Stimulated activated CD8-positive, alpha-beta memory T cell treated with anti-CD3 and anti-CD28 coated beads, Interleukin-15, amount 100 ng/mL, for 1 hour (primary cell): ENCODE measurements around the gene SLC30A1.

ENCODE experiments used
- DNase-seq: peaks from one replicate; pipeline ENCODE4 v3.0.0-alpha.2; 2020; ENCODE audit warnings: low read depth

Gene SLC30A1

GRCh38 chr1:211607754-211608473, 29.0 kb upstream of the SLC30A1 start:
- DNase-seq: no peak

DNA sequence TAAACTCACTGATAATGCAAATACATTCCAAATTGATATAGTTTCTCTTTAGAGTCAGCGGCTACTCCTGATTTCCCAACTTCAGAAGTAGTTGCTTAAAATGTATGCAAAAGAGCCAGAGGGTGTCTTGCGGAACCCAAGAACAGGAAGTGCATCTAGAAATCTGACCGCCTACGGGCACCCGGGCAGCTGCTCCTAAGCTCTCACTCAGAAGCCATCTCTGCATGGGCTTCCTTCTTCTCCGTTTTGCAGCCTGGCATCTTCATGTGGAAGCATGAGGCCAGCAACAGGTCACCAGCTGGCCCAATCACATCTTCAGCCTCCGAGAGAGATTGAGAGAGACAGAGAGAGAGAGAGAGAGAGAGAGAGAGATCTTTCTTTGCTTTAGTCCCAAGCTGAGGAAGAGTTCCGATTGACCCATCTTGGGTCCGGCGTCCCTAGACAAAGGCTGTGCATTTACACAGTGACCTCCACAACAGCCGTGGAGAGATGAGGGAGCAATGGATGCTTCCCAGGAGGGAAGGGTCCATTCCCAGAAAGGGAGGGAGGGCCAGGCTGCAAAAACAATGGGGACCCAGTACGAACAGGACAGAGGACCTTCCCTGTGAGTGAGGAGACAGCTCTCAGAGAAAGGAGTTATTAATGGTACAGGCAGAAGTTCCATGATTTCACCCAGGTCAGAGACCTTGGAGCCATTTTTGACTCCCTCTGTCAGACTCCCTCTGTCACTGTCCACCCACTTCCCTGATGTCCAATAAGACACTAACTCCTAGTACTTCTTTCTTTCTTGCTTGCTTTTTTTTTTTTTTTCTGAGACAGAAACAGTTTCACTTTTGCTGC, 28.2 kb upstream of the SLC30A1 start:
- no peak for DNase-seq

DNA sequence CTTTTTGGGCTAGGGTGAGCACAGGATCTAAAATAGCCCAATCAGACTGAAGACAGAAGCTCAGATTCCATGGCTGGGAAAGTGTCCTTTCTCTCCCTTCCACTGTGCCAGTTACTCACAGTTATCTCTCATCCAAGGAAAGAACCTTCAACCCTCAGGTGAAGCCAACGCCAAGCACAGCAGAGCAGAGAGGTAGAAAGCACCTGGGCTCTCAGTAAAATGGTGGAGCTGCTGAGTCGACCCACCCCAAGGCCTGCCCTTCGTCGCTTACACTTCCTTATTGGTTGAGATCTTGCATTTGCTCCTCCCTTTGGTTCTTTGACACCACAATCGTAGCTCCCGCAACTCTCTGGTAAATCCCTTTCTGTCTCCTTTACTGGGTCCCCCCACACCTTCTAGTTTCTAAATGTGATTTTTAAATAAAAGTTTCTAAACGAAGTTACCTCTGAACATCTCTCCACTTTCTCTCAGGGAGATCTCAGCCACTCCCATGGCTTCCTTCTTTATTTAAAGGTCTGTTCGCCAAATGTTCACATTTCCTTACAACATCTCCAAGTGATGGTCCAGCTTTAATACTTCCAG, 27.5 kb upstream of the SLC30A1 start:
- DNase-seq: no peak

DNA sequence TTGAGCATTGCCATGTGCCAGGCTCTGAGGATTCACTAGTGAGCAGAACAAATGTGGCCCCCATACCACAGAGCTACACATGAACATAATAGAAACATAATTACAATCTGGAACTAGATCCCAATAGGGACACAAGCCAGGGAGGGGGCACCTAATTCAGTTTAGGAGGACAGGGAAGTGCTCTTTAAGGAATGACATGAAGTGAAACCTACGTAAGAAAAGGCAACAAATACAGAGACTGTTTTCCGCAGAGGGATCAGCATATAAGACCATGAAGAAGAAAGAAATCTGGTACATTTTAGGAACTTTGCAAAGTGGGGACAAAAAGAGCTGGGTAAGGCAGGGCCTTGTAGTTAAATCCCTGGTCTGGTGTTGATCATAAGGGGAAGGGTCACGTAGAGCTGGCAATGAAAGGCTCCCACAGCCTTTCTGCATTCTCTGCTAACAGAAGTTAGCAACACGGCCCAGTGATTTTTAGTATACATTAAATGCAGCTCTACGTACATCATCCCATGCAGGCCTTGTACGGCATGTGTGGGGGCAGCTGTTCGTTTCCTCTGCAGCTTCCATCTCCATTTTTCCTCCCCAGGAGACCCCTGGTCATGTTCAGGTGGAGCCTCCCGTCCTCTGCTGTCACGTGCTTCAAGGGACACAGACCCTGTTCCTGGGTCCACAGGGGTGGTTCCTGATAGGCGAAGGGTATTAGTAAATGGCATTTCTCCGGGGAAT, 26.8 kb upstream of the SLC30A1 start:
- DNase-seq: no peak

- DNase-seq: no peak
These were observed 26.1 kb upstream of the SLC30A1 start for GRCh38 chr1:211605034-211605433.

DNA sequence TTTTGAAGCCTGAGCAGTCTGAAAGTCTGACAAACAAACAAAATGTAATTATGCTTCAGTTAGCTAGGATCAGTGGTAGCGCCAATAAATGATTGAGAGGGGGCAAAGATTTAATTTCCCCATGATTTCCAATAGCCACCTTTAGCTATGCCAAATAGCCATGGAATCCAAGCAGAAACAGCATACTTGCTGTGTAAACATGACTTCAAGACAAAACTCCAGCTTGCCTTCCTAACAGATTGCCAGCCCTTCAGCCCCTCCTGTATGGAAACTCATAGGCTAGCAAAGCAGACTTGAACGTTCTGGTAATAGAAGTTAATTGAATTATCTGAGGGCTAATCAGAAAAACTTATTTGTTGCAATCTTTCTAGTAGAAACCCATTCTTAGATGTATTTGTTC, 25.6 kb upstream of the SLC30A1 start:
- no peak for DNase-seq

- DNase-seq: no peak
These were observed 24.8 kb upstream of the SLC30A1 start for GRCh38 chr1:211603713-211604112.

GRCh38 chr1:211603191-211603701, 24.3 kb upstream of the SLC30A1 start:
- DNase-seq: no peak

- no peak for DNase-seq
These were observed 23.2 kb upstream of the SLC30A1 start for GRCh38 chr1:211601982-211602670.

DNA sequence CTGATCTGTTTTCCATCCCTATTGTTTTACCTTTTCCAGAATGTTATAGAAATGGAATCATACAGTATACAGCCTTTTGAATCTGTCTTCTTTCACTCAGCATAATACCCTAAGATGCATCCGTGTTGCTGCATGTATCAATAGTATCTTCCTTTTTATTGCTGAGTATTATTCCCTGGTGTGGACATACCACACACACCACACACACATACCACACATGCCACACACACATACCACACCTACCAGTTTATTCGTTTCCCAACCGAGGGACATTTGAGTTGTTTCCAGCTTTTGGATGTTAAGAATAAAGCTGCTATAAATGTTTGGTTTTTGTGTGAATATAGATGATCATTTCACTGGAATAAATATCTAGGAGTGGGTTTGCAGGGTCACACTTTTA, 22.2 kb upstream of the SLC30A1 start:
- no peak for DNase-seq

- DNase-seq: no peak
These were observed 20.3 kb upstream of the SLC30A1 start for GRCh38 chr1:211599250-211599649.

GRCh38 chr1:211598514-211598913, 19.6 kb upstream of the SLC30A1 start:
- DNase-seq: no peak

GRCh38 chr1:211596418-211597181, 17.6 kb upstream of the SLC30A1 start:
- no peak for DNase-seq

- no peak for DNase-seq
These were observed 16.5 kb upstream of the SLC30A1 start for GRCh38 chr1:211595419-211595818.

DNA sequence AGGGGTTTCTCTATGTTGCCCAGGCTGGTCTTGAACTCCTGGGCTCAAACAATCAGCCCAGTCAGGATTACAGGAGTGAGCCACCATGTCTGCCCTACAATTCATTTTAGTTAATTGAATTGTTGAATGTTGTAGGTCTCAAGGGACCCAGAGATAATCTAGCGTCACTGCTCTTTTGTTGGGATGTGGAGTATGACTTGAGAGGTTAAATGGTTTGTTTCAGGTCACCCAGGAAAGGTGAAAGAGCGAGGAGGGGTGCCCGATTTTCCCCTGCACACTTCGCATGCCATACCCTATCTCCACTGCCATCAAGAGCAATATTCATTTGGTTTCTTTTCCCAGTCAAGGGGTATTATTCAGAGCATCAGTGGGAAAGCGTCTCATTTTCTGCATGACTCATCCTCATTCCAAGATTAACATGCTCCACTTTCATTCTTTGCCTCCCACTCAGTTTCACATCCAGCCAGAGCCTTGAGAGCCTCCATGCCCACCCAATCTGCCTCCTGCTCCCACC, 13.1 kb upstream of the SLC30A1 start:
- DNase-seq: no peak

GRCh38 chr1:211589782-211590721, 11.1 kb upstream of the SLC30A1 start:
- DNase-seq: no peak

GRCh38 chr1:211588711-211589110, 9.8 kb upstream of the SLC30A1 start:
- no peak for DNase-seq

DNA sequence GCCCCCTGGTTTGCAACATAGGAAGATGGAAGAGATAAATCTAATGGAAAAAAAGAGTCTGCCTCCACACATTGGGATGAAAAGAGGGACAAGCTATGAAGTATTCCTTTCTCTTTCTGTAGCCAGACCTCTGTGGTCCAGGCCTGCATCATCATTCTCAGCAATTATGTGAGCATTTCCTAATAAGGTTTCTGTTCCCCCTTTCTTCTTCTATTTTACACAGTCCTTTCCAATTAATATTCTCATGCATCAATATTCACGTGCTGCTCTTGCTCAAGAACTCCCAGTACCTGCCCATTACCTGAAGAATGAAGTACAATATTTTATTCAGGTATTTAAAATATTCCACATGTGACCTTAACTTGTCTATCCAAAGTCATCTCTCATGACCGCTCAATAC, 8.2 kb upstream of the SLC30A1 start:
- no peak for DNase-seq

- DNase-seq: no peak
These were observed 7.6 kb upstream of the SLC30A1 start for GRCh38 chr1:211586538-211586937.
